ENCODE results near the gene AHCY. TPM values are rescaled to one million over a fixed set of nuclear protein-coding genes. Genes with fewer than 3 reads are reported as not detected.
"Not testable (repeated sequence)": the region's sequence is repeated elsewhere in the genome, so short reads cannot be mapped to it uniquely, and the experiment has no call there.

AHCY gene
- total RNA-seq, 1 donor from 2014 or later = 194 TPM

GRCh38 chr20:34343458-34344211 lies 40.5 kb upstream of the AHCY start:
- no peak for DNase-seq (ENCODE audit: low read depth)
- no peak overlapping the region for H3K4me3 ChIP-seq (ENCODE audit: low read depth, low read length)
- no peak for TF ChIP-seq CTCF (conservative IDR thresholded peaks at IDR 0.05; ENCODE audit: low read depth, low read length)

DNA sequence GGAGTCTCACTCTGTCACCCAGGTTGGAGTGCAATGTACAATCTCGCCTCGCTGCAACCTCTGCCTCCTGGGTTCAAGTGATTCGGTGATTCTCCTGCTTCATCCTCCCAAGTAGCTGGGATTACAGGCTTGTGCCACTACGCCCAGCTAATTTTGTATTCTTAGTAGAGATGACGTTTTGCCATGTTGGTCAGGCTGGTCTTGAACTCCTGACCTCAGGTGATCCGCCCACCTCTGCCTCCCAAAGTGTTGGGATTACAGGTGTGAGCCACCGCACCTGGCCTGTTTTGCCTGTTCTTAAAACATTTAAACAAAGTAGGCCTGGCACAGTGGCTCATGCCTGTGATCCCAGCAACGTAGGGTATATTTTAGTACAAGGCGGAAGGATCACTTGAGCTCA lies 38.0 kb upstream of the AHCY start:
- DNase-seq (ENCODE audit: low read depth); H3K4me3 ChIP-seq (ENCODE audit: low read depth, low read length): not testable (repeated sequence)

GRCh38 chr20:34340726-34341125 lies 37.6 kb upstream of the AHCY start:
- not testable (repeated sequence) for H3K4me3 ChIP-seq (ENCODE audit: low read depth, low read length); DNase-seq (ENCODE audit: low read depth)

GRCh38 chr20:34337982-34338726 lies 35.0 kb upstream of the AHCY start:
- H3K4me3 ChIP-seq (ENCODE audit: low read depth, low read length) = no peak overlapping the region
- DNase-seq (ENCODE audit: low read depth) = no peak
- TF ChIP-seq CTCF (conservative IDR thresholded peaks at IDR 0.05; ENCODE audit: low read depth, low read length) = no peak

- TF ChIP-seq CTCF (conservative IDR thresholded peaks at IDR 0.05; ENCODE audit: low read depth, low read length) = no peak
- H3K4me3 ChIP-seq (ENCODE audit: low read depth, low read length) = no peak overlapping the region
- DNase-seq (ENCODE audit: low read depth) = no peak
Observed at GRCh38 chr20:34337544-34337943, 34.4 kb upstream of the AHCY start.

- TF ChIP-seq CTCF (conservative IDR thresholded peaks at IDR 0.05; ENCODE audit: low read depth, low read length) = no peak
- H3K4me3 ChIP-seq (ENCODE audit: low read depth, low read length) = no peak overlapping the region
- no peak for DNase-seq (ENCODE audit: low read depth)
Observed at GRCh38 chr20:34334654-34335407, 31.7 kb upstream of the AHCY start.

DNA sequence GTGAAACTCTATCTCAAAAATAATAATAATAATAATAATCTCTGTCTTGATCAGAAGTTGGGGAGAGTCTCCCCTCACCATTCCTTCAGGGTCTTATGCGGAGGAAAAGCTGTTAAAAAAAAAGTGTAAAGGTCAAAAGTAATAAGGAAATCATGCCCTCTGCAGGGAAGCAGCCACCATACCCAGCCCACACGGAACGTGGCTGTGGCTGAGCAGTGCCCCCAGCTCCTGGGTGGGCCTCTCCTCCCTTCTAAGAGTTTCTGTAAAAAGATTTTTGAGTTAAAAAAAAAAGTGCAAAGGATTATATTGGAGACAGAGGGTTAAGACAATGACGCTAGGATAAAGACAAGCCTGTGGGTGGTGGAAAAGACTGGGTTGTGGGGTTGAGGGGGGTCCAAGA lies 30.6 kb upstream of the AHCY start:
- no peak for DNase-seq (ENCODE audit: low read depth)
- TF ChIP-seq CTCF (conservative IDR thresholded peaks at IDR 0.05; ENCODE audit: low read depth, low read length) = no peak
- H3K4me3 ChIP-seq (ENCODE audit: low read depth, low read length) = no peak overlapping the region

Data from epithelial cell of proximal tubule (primary cell).